ENCODE measurements around the gene EPN2.
"Not testable (repeated sequence)": the region's sequence is repeated elsewhere in the genome, so short reads cannot be mapped to it uniquely, and the experiment has no call there.

The EPN2 gene

DNA sequence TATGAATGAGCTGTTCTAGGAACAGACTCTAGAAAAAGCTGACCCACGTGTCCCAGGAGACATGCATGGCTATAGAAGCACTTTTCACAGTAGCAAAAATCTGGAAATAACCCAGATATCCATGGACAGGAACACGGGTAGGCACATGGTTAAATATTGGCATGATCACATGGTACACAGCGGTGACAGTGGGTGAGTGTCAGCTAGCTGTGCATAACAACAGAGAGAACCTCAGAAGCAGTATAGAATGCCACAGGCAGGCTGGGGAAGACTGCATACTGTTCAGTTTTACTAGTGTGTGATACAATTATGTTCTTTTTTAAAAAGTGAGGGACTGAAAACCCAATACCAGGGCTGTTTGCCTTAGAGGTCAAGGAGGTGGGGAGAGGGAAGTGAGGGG lies 31.4 kb downstream of the EPN2 start:
- DNase-seq (ENCODE audit: low spot score), result no peak

DNA sequence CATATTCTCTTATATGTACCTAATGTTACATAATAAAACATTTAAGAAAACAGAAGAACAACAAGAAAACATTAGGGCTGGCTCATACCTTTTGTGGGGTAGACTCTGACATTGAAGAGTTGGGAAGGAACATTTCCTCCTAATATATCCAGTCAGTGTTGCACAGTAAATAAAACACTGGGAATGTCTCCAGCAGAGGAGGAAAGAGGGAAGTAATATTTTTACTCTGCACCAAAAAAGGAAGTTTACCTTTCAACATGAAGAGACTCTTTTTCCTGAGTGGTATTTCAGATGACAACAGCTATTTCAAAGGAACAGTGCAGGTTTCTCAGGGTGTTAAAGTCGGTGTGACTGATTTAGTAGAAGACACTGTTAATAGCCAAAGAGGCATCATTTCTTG lies 31.9 kb downstream of the EPN2 start:
- no peak for DNase-seq (ENCODE audit: low spot score)

GRCh38 chr17:19269641-19270040 lies 32.5 kb downstream of the EPN2 start:
- no peak for DNase-seq (ENCODE audit: low spot score)

DNA sequence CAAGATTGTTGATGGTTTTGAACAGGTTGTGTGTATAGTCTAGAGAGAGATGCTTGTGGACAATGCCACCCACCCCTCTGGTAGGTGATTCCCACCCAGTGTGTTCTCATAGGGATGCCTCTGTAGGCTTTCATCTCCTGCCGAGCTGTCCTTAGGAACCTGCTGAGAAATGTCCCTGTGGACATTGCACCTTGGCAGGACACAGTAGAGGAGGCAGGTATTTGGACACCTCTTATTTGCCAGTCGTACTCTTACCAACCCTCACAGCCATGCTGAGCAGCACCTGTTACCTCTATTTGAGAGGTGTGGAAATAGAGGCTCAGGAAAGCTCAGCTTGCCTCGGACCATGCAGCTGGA lies 33.2 kb downstream of the EPN2 start:
- DNase-seq (ENCODE audit: low spot score), result no peak

DNA sequence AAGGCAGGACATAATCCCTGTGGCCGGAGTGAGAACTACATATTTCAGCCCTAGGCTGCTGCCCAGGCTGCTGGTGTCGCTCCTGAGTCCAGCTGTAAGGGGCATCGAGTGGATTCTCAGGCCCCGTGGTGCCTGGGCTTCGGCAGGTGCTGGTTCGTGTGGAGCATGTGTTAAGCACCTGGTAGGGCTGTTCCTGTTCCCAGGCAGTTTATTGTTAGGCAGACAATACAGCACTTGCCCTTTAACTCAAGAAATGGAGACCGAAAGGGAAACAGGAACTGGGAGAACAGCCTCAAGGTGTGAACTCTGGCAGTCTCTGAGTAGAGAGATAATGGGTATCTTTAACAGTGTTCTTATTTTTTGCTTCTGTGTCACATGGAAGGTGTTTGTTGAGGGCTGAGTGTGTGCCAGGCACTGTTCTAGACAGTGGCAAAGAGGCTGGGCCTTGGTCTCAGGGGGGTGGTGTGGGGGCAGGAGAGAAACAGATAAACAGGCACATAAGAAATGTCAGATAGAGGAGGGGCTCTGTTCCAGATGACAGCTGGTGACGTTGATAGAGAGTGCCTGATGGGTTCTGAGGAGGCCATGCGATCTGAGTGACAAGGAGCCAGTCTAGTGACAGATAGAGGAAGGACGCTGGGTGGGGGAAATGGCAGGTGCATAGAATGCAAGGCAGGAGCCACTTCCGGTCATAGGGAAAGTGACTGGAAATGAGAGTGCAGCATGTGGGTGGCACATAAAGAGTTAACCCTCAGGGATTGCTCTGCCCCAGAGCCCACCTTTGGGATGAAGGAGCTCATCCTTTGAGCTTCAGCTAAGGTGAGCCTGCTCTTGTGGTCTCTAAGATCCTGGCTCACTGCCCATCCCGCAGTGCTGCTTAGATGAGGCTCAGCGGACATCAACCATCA lies 33.8 kb downstream of the EPN2 start:
- no peak for DNase-seq (ENCODE audit: low spot score)

DNA sequence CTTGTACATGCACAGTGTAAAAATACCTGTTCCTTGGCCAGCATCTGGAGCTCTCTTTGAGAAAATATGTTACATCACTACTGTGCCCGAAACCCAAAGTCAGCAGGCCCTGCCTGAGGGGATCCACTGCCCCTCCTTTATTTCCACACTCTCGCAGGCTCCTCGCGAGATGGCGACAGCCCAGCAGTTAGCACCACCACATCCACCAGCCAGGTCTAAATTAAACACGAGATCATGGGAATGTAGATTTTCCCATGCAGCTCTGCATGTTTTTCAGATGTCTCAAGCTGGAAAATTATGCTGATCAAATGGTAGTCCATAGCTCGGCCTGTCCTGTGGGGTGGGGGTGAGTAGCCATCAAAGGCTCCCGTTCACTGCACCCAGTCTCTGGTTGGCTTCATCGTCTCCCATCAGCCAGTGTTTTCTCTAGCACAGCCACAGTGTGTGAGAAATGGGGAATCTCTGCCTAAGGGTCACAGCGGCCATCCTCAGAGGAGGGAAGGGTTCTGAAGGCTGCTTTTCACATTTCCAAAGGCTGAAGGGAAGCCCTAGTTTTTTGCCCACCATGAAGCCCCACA lies 34.7 kb downstream of the EPN2 start:
- no peak for DNase-seq (ENCODE audit: low spot score)

DNA sequence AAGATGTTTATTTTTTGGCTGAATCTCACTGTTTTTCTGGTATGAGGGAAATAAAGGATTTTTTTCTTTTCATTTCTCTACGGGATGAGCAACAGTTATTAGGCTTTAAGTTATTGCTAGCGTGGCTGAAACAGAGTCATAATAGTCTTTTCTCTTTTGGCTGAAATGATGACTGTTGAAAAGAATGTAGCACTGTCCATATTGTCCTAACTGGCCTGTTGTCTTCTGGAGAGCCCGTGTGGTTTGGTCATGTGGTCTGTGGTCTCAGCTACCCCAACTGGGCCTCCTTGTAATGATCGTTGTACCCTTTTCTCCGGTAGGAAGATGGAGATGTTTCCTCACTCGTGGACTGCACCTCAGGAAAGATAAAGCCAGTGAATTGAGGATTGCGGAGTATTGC lies 36.6 kb downstream of the EPN2 start:
- no peak for DNase-seq (ENCODE audit: low spot score)

- no peak for DNase-seq (ENCODE audit: low spot score)
Observed at GRCh38 chr17:19274893-19275292, 37.7 kb downstream of the EPN2 start.

DNA sequence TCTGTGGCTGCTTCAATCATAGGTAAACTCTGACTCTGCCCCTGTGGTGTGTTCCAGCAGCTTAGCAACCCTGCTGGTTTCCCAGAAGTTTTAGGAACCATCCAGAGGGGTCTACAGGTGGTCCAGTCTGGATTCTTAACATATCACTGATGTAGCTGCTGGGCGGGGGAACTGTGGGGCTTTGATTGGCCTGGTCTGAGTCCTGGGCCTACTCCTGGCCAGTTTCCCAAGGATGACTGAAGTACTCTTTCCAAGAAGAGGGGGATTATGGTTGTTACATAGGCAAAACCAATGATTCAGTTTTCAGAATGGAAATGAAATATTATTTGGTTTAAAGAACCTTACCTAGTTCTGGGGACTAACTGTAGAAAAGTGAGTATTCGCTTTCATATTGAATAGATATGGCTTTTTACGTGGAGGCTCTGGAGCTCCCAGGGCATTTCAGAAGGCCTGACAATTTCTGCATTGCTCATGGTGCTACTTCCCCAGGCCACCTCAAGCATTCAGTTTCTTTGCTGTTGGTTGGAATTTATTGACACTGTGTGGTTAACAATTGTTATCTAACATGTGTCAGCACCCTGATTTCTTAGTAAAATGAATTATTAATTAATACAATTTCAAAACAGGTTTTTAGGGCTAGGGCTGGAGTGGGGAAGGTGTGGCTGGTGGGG lies 38.4 kb downstream of the EPN2 start:
- no peak for DNase-seq (ENCODE audit: low spot score)

DNA sequence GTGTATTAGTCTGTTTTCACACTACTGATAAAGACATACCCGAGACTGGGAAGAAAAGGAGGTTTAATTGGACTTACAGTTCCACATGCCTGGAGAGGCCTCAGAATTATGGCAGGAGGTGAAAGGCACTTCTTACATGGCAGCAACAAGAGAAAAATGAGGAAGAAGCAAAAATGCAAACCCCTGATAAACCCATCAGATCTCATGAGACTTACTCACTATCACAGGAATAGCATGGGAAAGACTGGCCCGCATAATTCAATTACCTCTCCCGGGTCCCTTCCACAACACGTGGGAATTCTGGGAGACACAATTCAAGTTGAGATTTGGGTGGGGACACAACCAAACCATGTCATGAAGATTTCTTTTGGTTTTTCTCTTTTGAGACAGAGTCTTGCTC lies 41.1 kb downstream of the EPN2 start:
- not testable (repeated sequence) for DNase-seq (ENCODE audit: low spot score)

DNA sequence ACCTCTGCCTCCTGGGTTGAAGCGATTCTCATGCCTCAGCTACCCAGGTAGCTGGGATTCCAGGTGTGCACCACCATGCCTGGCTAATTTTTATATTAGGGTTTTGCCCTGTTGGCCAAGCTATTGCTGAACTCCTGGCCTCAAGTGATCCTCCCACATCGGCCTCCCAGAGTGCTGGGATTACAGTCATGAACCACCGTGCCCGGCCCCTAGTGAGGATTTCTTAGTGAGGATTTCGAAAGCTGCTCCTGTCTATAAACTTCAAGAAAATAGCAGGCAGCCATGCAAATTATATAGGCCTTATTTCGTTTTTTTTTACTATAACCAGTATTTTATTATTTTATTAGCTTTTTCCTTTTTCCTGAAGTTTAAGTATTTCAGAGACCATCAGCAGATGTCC lies 41.6 kb downstream of the EPN2 start:
- no peak for DNase-seq (ENCODE audit: low spot score)

DNA sequence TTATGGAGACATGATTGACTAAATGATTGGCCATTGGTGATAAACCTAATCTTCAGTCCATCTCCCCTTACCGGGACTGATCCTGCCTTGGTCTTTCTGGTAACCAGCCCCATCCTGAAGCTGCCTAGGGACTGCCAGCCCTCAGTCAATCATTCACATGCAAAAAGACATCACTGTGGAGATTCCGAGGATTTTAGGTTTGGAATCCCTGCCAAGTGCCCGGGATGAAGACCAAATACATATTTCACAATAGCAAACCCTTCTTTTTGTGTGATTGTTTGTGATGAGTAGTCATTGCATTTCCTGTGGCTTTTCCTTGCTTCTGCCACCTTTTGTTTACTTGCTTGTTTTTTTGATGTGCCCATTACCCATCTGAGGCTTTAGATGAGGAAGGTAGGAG lies 44.0 kb downstream of the EPN2 start:
- no peak for DNase-seq (ENCODE audit: low spot score)

DNA sequence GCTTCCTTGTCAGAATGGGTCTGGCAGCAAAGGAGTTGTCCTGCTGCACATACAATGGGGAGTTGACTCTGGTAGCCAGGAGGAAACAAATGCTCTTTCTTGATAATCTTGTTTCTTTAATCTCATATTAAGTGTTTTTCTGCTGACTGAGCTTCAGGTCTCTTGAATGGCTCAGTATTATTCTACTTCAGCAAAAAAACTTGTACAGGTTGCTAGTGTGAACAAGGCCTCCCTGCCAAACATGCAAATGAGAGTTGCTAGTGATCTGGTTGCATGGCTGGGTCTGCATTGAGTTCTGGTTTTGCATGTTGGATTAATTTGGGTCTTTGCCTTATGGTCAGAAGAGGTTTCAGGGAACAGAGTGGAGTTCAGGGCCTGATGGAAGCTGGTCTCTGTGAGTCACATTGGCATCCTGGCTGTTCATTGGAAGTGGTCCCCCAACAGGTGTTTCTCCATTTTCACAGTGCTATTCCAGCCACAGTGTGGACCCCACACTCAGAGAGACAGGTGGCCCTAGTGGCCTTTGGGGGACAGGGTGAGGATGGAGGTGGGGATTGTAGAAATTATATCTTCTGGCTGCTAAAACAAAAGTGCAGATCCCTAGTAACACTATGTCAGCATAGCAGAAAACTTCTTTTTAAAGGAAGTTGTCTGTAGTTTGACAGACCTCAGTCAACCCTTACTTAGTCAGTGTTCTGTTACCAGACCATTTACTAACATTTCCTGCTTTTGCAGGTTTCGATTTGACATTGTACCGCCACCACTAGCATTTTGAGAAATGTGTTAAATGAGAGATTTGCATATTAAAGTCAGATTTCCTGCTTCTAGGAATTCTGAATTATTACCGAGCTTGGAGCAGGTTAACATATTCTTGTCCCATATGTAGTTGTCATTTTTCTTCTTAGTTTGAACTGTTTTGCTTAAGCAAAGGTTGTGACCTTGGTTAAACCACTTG lies 47.1 kb downstream of the EPN2 start:
- DNase-seq (ENCODE audit: low spot score), result no peak

DNA sequence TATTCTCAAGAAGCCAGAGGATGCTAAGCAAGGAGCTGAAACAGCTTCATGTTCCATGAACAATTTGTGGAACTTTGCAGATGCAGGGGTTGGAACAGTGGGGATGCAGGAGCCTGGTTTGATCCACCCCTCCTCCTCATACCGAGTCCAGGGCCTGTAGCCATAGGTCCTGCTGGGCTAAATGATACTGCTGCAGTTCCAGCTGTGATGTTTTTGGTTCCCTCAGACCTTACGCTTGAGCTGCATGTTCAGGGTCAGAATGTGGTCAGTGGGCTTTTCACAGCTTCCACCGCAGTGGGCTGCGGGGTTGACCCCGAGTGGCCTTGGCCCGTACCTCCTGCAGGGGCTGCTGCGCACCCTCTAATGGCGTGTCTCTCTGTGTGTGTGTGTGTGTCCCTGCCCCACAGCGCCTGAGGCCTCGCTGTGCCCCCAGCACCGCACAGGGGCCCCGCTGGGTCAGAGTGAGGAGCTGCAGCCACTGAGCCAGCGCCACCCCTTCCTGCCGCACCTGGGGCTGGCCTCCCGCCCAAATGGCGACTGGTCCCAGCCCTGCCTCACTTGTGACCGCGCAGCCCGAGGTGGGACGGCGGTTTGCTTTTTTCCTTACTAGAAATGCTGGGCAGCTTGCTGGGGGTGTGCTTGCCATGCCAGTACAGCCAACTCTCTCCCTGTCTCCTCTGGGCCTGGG lies 48.2 kb downstream of the EPN2 start:
- no peak for DNase-seq (ENCODE audit: low spot score)

GRCh38 chr17:19286751-19287341 lies 49.7 kb downstream of the EPN2 start:
- DNase-seq (ENCODE audit: low spot score), result no peak

GRCh38 chr17:19287651-19288050 lies 50.5 kb downstream of the EPN2 start:
- no peak for DNase-seq (ENCODE audit: low spot score)

GRCh38 chr17:19288453-19288852 lies 51.3 kb downstream of the EPN2 start:
- DNase-seq (ENCODE audit: low spot score), result no peak

DNA sequence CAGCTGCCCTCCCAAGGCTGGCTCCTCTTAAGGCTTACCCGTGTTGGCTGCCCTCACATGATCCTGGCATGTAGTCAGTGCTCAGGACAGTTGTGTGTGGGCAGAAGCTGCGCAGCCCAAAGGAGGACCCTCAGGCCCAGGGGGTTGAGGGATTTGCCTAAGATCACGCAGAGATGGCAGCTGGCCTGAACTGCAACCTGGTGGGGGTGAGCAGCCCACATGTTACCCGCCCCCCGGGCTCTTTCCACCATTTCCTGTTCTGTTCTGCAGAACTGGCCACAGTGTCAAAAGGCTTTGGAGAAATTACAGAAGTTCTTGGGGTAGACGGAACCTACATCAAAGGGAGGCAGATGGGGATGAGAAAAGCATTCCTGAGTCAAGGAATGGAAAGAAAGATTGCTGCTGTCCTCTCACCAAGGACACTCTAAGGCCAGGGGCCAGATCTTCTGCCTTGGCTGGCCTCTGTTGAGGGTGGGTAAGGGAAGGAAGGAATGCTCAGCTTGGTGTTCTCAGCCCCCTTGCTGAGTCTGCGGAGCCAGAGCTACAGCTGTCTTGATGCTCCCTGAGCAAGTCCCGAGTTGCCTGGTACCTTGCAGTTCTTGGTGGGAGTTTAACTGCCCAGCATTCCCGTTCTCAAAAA lies 53.0 kb downstream of the EPN2 start:
- no peak for DNase-seq (ENCODE audit: low spot score)

DNA sequence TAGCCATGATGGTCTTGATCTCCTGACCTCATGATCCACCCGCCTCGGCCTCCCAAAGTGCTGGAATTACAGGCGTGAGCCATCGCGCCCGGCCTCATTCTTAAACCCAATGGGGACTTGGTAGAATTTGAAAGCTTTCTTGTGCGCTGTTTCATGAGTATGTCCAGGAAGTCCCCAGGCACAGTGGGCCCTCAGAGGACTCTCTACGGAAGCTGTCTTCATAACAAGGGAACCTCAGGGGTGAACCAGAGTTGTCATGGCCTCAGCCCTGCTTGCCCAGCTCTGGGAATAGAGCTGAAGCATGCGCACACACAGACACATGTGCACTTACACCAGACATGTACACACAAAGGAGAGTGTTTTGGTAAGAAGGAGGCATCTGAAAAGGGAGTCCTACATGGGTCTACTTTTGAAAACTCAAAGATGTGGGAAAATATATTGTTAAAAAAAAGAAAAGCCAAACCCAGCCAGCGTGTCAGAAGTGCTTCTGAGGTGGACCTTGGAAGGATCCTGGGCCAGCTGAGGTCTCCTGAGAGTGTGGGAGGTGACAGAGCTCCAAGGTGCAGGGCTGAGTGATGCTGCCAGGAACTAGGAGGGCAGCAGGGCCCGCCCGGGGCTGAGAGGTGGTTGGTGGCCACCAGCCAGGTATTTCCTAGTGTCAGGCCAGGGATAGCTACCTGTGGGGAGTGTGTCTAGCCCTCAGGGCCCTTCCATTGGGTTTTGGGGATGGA lies 54.6 kb downstream of the EPN2 start:
- no peak for DNase-seq (ENCODE audit: low spot score)

DNA sequence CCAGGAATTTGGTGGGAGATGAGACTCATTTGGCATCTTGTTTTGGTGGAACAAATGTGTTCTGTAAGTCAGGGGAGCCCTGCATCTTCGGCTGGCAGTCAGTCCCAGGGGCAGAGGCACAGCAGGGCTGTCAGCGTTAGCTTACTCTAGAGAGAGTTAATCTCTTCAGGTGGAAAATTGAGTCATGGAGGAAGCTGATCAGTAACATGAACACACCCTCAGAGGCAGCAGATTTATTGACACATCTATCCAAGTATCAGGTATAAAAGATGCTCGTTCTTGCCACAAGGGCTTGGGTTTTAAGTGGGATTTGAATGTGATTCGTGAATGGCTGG lies 55.2 kb downstream of the EPN2 start:
- DNase-seq (ENCODE audit: low spot score), result no peak

All from COLO829 (cell line).